Measurements from ENCODE around the gene MAPK14.

Gene MAPK14

DNA sequence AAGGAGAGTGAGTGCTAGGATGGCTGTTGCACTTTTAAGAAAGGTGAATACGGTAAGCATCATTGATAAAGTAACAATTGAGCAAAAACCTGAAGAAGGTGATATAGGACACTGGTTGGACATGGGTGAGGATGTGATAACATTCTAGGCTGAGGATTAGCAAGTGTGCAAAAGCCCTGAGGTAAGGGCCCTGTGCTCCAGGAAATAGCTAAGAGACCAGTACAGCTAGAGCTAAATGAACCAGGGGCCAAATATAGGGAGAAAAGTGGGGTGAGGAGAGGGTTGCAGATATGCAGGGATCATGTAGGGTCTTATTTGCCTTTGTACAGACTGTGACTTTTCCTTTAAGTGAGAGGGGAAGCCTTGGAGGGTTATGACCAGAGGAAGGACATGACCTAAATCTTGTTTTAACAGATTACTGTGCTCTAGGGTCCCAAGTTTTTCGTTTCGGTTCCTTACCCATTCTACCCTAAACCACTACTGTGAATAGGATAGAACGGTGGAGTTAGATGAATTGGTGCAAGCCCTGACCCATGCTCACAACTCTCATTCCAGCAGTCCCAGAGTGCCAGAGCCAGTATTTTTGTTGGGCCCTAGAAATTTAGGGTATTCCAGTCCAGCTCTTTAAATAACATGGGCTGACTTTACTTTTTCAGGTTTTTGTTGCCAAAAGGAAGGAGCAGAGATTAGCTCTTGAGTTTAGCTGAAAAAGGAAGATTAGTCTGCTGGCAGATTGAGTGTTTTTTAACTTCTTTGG lies 10.7 kb downstream of the MAPK14 start:
- DNase-seq, result no peak

DNA sequence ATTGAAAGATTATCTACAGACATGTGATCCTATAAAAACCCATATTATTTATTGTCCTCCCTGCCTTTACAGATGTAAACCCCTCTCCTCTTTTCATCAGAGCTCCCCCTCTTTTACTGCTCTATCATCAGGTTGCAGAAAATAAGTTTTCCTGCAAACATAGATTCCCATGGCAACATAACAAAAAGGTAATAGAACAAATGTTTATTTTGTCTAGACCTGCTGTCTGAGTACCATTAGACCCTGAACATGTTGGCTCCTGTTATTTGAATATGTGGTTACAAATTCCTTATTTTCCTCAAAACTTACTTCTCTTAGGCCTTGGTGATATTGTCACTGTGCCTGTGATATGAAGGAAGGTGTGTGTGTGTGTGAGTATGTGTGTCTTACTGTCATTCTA lies 11.5 kb downstream of the MAPK14 start:
- no peak for DNase-seq

DNA sequence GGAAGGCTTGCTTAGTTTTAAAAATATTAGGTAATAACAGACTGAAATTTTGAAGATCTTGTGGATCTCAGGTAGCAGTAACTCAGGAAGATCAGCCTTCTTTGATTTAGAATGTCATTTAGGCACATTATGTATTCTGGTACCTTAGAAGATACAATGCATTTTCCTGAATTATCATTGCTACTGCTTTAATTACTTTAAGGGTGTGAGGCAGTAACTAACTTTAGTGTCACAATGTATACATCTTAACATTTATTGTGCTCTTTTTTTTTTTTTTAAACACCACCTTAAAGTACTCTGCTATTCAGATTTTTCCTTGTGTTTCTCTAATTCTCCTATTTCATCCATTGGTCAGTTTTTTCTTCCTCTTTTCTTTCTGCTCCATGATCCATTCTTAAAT lies 13.3 kb downstream of the MAPK14 start:
- no peak for DNase-seq

DNA sequence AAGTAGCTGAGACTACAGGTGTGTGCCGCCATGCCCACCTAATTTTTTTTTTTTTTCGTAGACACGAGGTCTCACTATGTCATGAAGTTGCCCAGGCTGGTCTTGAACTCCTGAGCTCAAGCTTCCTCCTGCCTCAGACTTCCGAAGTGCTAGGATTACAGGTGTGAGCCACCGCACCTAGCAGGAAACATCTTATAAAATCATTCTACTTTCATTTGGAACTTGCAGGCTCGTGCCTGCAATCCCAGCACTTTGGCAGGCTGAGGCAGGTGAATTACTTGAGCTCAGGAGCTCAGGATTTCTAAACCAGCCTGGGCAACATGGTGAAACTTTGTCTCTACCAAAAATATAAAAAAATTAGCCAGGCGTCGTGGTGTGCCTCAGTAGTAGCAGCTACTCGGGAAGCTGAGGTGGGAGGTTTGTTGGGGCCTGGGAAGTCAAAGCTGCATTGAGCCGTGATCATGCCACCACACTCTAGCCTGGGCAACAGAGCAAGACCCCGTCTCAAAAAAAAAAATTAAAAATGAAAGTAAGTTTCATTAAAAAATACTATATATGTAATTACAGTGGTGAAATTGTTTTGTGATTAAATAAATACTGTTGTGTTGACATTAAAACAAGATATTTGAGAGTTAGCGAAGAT lies 15.1 kb downstream of the MAPK14 start:
- no peak for DNase-seq

DNA sequence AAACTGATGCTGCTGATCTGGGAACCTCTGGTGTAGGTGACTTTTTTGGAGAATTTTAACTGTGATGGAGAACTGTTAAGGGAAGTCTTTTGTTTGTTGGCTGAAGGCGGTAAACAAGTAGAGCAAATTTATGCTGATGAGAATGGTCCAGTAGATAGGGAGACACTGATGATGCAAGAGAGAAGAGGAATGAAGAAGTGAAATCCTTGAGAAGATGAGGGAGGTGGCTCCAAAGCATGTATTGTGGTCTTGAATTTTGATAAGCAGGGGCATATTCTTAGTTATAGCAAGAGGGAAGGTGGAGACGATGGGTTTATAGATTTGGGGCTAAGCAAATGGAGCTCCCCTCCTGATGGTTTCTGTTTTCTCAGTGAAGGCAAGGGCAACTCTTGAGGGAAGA lies 22.0 kb downstream of the MAPK14 start:
- DNase-seq, result no peak

DNA sequence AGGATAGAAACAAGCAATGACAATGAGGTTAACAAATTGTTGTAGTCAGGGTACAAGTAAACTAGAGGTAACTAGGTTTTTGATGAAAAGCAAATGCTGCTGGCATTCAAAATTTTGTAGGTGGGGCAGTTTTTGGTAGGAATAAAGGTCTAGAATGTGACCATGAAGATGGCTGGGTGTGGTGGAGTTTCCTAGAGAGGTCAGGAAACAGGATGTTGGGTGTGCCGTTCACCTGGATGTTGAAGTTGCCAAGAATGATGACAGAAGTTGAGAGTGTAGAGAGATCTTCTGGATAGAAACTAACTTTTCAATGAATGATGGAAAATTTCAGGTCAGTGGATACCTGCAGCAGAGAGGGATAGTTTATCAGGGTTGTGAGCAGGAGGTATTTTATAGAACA lies 22.7 kb downstream of the MAPK14 start:
- DNase-seq, result no peak

DNA sequence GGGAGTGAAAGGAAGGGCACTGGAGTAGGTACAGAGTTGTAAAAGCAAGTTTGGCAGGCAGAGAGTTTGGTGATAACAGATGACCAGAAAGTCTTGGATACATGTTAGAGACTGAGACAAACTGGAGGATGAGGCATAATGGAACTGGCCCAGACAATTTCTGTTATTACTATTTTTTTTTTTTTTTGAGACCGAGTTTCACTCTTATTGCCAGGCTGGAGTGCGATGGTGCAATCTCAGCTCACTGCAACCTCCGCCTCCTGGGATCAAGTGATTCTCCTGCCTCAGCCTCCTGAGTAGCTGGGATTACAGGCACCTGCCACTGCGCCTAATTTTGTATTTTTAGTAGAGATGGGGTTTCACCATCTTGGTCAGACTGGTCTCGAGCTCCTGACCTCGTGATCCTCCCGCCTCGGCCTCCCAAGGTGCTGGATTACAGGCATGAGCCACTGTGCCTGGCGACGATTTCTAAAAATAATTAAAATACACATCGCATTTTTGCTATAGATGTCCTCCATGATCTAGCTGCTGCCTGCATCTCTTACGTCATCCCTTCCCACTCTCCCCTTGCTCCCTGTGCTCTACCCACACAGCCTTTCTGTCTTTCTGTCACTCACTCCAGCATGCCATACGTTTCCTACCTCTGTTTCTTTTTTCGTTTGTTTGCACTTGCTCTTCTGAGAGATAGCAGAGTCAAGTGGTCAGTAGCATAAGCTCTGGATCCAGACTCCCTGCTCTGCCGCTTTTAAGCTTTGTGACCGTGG lies 23.5 kb downstream of the MAPK14 start:
- no peak for DNase-seq

DNA sequence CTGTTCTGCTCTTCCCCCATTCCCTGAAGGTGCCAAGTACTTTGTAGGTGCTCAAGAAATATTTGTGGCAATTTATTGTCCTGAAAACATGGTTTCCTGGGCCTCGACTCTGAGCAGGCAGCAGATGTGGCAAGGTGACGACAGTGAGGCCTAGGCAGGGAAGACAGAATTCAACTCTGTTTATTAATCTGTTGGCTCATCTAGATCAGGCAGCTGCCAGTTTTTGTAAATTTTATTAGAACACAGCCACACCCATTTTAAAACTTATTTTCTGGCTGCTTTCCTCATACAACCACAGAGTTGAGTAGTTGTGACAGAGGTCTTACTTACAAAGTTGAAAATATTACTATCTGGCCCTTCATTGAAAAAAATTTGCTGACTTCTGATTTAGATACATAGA lies 24.5 kb downstream of the MAPK14 start:
- DNase-seq, result no peak

DNA sequence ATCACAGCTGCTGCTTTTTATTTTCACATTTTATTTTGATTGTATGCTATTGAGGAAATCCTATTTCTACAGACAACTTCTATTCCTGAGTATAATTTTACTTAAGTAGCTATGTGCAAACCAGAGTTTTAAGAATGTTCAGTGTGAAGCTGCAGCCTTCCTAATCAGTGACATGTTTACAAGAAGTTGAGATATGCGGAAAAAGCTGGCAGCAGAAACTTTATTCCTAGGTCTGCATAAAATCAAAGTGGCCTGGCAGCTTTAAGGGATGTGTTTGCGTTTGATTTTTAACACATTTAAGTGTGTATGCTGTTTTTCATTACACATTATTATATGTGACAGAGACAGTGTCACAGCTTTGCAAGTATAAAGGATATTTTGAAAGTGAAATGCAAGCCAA lies 26.3 kb downstream of the MAPK14 start:
- no peak for DNase-seq

DNA sequence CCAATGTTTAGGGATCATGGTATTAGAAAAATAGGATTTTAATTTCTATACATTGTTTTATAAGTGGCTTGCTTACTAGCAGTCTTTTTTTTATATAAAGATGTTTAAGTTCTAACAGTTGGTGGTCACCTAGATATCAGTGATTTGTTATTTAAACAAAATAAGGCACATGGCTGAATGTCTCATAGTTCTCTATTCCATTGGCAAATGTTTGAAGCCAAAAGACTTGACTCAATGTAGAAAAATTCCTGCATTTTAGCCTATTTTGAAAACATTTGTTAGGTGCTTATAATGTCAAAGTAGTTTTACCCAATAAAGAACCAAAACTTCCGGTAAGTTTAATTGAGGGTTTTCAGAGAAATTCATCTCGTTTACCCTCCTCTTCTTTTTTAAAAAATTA lies 26.8 kb downstream of the MAPK14 start:
- DNase-seq, result no peak

DNA sequence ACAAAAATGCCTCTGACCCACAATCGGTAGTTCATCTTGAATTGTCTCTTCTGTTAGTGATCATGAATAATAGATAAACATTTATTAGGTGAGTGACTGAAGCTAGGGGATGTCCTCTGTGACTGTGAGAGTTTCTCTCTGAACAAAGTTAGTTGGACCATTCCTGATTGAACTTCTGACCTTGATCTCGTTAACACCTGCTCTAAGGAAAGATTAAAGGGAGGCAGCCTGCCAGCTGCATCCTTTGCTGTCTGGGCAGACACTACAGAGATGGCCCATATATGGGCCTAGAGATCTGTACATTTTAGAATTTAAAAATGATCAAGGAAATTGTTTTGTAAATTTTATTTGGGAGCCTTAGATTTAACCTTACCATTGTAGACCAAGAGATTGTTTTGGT lies 27.3 kb downstream of the MAPK14 start:
- DNase-seq, result no peak

DNA sequence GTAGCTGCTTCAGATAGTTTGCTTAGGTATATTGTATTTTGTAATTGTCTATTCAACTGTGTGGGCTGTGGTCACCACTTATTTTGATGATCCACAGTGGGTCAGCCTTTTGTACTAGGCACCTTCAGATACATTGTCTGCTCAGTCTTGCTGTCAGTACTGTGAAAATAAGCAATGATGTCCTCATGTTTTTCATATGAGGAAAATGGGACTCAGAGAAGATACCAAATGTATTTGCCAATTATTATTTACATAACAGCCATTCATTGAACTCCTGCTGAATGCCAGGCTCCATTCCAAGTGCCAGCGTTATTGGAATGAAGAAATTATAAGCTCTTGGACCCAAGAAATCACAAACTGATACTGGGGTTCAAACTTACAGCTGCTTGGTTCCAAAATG lies 28.6 kb downstream of the MAPK14 start:
- no peak for DNase-seq

DNA sequence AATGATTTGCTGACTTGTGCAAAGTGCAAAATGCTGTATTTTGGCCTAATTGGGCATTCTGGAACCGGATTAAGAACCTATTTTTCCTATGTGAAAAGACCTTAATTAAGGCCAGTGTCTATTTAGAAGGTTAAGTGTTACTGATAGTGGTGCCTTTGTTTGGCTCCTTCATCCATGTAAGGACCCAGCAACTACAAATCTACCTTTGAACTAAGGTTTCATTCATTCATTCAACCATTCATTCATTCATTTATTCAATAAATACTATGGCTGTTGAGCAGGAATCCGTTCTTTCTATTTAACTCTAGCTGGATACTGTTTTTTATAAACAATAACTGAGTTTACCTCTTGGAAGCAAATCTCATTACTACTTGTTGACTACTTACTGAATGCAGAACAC lies 33.6 kb downstream of the MAPK14 start:
- no peak for DNase-seq

DNA sequence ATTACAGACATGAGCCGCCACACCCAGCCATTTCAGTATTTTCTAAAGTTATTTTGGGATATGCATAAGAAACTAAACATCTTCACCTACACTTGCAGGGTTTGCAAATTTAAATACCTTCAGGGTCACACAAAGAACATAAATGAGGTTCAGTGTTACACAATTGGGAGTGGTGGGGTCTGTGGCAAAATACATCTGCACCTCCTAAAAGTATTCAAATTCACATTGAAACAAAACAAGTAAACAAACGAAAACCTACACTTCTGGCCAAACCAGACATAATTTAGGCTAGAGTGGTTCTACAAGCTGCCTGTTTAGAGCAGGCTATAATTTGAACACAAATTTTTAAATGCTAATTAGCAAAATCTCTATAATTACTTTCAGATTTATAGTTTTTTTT lies 34.6 kb downstream of the MAPK14 start:
- DNase-seq, result no peak

DNA sequence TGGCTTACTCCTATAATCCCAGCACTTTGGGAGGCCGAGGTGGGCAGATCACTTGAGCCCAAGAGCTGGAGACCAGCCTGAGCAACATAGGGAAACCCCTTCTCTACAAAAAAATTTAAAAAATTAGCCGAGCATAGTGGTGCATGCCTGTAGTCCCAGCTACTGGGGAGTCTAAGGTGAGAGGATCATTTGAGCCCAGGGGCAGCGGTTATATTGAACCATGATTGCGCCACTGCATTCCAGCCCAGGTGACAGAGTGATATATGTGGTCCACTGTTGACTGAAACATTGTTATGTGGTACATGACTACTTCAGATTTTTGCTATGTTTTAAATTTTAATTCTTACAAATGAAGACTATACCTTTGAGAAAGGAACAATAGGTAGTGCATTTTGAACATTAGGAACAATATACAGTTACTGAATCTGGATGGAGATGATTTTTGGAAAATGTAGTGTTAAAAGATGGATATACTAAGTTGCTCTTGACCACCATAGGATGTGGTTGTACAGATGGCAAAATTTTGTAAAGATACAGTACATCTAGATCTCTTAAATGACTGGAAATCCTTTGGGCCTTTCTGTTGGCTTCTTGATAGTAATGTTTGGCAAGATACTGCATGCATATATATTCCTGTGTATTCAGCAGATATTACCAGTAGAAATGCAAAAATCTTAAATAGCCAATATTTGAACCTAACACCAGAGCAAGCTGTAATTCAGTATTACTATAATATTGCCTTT lies 35.9 kb downstream of the MAPK14 start:
- DNase-seq, result no peak

DNA sequence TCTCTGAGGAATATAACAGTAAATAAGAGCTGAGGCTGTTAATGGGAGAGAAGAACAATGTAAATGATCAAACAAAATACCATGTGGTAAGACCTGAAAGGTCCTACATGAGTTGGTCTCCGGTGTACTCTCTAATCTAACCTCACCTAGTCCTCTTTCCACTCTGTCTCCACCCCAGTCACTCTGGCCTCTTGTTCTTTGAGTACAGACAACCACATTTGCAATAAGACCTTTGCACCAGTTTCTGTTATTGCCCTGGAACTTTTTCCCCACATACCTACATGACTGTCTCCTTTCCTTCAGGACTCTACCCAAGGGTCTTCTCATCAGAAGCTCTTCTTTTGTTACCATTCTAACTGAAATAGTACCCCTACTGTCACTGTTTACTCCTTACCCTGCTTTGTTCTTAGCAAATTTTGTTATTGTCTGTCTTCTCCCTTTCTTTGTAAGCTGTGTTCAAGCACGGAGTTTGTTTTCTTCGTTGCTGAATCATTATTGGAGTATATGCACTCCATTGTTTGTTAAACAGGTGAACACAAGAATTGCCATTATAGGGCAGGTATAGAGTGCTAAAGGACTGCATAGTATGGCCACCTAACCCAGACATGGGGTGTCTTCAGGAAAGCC lies 37.3 kb downstream of the MAPK14 start:
- no peak for DNase-seq

DNA sequence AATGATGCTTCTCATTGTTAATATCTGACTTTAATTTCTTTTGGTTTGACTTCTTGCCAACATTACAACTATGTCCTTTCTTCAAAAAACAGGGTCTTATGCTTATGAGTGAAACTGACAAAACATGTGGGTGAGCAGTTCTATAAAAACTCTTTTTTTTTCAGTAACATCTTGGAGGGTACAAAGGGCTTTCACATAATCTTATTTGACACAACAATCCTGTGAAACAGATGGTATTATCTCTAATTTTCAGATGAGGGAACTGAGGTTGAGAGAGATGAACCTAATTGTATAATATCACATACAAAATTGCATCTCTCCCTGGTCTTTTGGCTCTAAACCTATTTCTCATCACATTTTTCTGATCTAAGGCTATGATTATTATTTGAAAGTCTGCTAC lies 38.3 kb downstream of the MAPK14 start:
- no peak for DNase-seq

DNA sequence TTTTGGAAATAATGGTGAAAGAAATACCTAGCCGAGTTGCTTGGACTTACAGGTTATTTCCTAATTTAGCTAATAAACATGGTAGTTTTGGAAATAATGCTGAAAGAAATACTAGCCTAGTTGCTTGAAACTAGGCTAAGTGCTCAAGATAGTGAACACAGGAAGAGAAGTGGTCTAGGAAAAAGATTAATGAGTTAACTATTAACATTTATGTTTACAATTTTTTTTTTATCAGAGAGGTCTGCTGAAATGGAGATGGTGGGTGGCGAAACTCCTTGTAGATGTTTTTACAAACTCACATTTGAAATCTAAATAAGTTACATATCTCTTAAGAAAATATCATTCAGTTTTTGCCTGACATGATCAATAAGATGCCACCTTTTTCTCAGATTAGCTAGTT lies 39.2 kb downstream of the MAPK14 start:
- DNase-seq, result no peak

DNA sequence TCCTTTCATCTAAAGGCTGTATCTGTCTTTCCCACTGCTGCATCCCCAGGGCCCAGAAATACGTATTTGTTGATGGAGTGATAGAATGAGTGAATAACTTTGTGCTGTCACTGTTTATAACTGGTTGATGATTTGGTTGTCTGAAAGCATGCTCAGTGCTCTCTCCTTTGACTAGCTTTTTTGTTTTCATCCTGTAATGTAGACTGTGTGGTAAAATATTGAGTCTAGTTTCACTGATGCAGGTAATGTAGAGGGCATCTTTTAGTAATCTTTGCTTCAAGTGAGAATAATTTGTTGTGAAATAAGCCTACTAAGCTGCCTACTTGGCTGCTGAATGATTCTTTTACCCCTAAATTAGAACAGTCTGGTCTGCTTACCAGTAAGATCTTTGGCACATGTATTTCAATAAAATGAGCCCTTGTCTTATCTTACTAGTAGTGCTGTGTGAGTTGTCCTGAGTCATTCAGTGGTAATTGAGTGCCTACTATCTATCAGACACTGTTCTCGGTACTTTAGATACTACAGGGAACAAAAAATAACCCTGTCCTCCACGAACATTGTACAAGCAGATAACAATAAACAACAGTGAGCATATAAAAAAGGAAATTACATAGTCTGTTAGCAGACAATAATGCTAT lies 39.9 kb downstream of the MAPK14 start:
- no peak for DNase-seq

DNA sequence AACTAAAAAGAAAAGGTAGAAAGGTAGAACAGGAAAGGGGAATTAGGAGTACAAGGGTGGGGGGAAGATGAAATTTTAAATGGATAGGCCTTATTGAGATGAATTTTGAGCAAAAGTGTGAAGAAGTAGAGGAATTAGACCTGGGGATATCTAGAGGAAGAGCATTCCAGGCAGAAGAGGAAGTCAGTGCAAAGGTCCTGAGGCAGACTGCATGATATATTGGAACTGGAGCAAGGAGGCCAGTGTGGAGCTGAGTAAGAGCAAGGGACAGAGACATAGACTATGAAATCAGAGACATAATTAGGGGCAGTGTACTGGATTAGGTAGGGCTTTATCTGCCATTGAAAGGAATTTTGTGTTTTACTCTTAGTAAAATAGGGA lies 40.4 kb downstream of the MAPK14 start:
- DNase-seq, result no peak

DNA sequence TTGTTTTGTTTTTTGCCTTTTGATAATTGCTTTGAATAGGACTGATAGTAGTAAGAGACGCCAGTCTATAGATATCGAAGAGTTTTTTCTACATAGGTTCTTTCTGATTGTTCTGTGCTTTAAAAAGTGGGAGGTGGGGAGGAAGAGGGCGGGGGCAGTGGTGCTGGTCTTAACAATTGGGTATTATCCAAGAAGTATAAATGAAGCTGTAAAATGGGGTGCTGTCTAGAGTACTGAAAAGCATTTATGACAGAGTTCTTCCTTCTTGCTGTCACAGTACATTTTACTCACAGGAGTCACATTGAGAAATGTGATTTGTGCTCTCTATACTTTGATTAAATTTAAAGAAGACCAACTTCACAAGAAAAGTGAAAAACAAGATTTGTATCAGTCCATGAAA lies 41.0 kb downstream of the MAPK14 start:
- DNase-seq, result no peak

DNA sequence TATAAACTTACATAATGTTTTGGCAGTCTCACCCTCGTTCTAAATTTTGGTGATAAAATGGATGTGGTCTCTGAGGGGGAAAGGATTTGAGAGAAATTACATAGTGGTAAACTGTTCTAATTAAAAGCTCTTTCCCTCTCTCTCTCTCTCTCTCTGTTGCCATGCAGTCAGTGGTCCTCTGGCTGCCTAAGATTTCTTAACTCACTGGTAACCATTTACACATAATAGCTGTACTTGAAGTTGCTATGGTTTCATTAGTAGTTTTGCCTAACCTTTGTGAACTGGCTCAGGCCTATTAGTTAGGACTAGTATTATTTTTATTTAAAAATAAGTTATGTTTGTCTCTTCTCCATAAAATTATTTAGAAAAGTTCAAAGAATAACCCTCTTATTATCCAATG lies 42.0 kb downstream of the MAPK14 start:
- no peak for DNase-seq

DNA sequence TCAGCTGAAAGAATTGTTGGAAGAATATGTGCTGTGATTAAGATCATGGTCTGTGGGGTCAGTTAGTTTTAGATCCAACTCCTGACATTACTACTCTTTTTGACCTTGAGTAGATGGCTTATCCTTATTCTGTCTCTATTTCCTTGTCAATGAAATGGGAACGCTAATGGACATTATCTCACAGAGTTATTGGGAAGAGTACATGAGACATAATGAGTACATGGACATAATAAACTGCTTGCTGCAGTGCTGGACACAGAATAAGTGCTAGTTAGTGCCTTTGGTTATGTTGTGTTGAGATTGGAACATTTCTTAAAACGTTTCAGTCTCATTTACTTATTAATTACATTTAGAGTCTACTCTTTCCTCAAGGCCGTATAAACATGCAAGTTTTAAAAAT lies 42.6 kb downstream of the MAPK14 start:
- DNase-seq, result no peak
